HG03139 (cell line): ENCODE data around the gene CHGA.

ENCODE experiments used
- ATAC-seq: cut with Tn5 transposase; IDR thresholded peaks from one replicate; pipeline ENCODE4 v1.9.1; 2021; ENCODE audit not compliant: unreplicated experiment

The CHGA gene

GRCh38 chr14:92902726-92903125, 20.2 kb upstream of the CHGA start:
- ATAC-seq: no peak

GRCh38 chr14:92903359-92903758, 19.6 kb upstream of the CHGA start:
- ATAC-seq: no peak

- ATAC-seq: no peak
These were observed 17.3 kb upstream of the CHGA start for GRCh38 chr14:92905667-92906066.

GRCh38 chr14:92906420-92906819, 16.5 kb upstream of the CHGA start:
- no peak for ATAC-seq

GRCh38 chr14:92906823-92907222, 16.1 kb upstream of the CHGA start:
- ATAC-seq: no peak

- ATAC-seq: no peak
These were observed 15.5 kb upstream of the CHGA start for GRCh38 chr14:92907316-92907911.

- no peak for ATAC-seq
These were observed 8.8 kb upstream of the CHGA start for GRCh38 chr14:92914087-92914656.

GRCh38 chr14:92916201-92916600, 6.7 kb upstream of the CHGA start:
- ATAC-seq: no peak

- no peak for ATAC-seq
These were observed 5.7 kb upstream of the CHGA start for GRCh38 chr14:92917041-92917940.

GRCh38 chr14:92917956-92918355, 5.0 kb upstream of the CHGA start:
- ATAC-seq: no peak

- no peak for ATAC-seq
These were observed 2.9 kb upstream of the CHGA start for GRCh38 chr14:92920001-92920400.

GRCh38 chr14:92922155-92922735, 705 bp upstream of the CHGA start:
- ATAC-seq: no peak

GRCh38 chr14:92923744-92924103, 774 bp downstream of the CHGA start:
- no peak for ATAC-seq

- no peak for ATAC-seq
These were observed 1.3 kb downstream of the CHGA start for GRCh38 chr14:92924247-92924646.

GRCh38 chr14:92925446-92925845, 2.5 kb downstream of the CHGA start:
- no peak for ATAC-seq

GRCh38 chr14:92926180-92926845, 3.4 kb downstream of the CHGA start:
- no peak for ATAC-seq

GRCh38 chr14:92926931-92927330, 4.0 kb downstream of the CHGA start:
- ATAC-seq: no peak

GRCh38 chr14:92927349-92928257, 4.7 kb downstream of the CHGA start:
- no peak for ATAC-seq

GRCh38 chr14:92928258-92928629, 5.3 kb downstream of the CHGA start:
- ATAC-seq: no peak

- no peak for ATAC-seq
These were observed 6.2 kb downstream of the CHGA start for GRCh38 chr14:92928961-92929688.
